ENCODE measurements around the gene OPN1MW3. TPM values are rescaled to one million over a fixed set of nuclear protein-coding genes. Genes with fewer than 3 reads are reported as not detected.
"Not testable (repeated sequence)": the region's sequence is repeated elsewhere in the genome, so short reads cannot be mapped to it uniquely, and the experiment has no call there.

OPN1MW3 gene
- total RNA-seq, 1 donor from 2014 or later: not detected

- not testable (repeated sequence) for H3K4me3 ChIP-seq (ENCODE audit: insufficient read depth, low read depth, low read length); FAIRE-seq; H3K36me3 ChIP-seq (ENCODE audit: insufficient read depth, low read length); H3K4me1 Mint-ChIP-seq (ENCODE audit: low read depth, unreplicated experiment); H2AFZ ChIP-seq (ENCODE audit: low read depth, low read length); H3K36me3 Mint-ChIP-seq (ENCODE audit: low read depth, unreplicated experiment); H3K9ac ChIP-seq (ENCODE audit: low read length); H3K79me2 ChIP-seq (ENCODE audit: insufficient read depth, low read length); H3K9me3 Mint-ChIP-seq (ENCODE audit: unreplicated experiment); H3K9me3 ChIP-seq (ENCODE audit: insufficient read depth, low read depth, low read length); H3K27ac Mint-ChIP-seq (ENCODE audit: unreplicated experiment); H3K4me2 ChIP-seq (ENCODE audit: low read length); DNase-seq (ENCODE audit: low read depth); H3K4me1 ChIP-seq (ENCODE audit: insufficient read depth, low read length); H3K27me3 ChIP-seq (ENCODE audit: insufficient read depth, low read length); H3K4me3 Mint-ChIP-seq (ENCODE audit: unreplicated experiment); H3K27me3 Mint-ChIP-seq (ENCODE audit: low read depth, unreplicated experiment); H4K20me1 ChIP-seq (ENCODE audit: insufficient read depth, low read length); H3K27ac ChIP-seq (ENCODE audit: low read depth, low read length)
Observed at GRCh38 chrX:154226706-154227105, 30.7 kb upstream of the OPN1MW3 start.

DNA sequence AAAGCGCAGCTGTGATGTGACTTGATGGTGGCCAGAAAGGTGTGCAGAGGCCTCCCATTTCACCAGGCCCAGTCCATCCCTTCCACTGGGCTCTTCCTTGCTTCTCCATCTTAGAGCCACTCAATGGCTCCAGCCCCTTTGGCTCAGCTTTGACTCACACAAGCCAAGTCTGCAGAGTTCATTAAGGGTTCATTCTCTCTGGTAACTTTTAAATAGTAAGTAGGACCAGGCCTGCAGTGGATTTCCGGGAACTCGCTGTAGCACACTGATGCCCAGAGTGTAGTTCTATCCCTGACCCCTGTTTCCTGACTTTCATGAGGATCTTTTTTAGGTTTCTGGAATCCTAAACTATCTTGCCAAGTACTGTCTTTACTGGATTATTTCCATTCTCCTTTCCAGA, 25.9 kb upstream of the OPN1MW3 start:
- not testable (repeated sequence) for H3K9ac ChIP-seq (ENCODE audit: low read length); H3K4me2 ChIP-seq (ENCODE audit: low read length); H3K4me3 ChIP-seq (ENCODE audit: insufficient read depth, low read depth, low read length); H3K9me3 Mint-ChIP-seq (ENCODE audit: unreplicated experiment); H3K9me3 ChIP-seq (ENCODE audit: insufficient read depth, low read depth, low read length); H3K4me1 ChIP-seq (ENCODE audit: insufficient read depth, low read length); H3K27me3 ChIP-seq (ENCODE audit: insufficient read depth, low read length); H4K20me1 ChIP-seq (ENCODE audit: insufficient read depth, low read length); H3K79me2 ChIP-seq (ENCODE audit: insufficient read depth, low read length); H3K27ac Mint-ChIP-seq (ENCODE audit: unreplicated experiment); H3K4me1 Mint-ChIP-seq (ENCODE audit: low read depth, unreplicated experiment); H2AFZ ChIP-seq (ENCODE audit: low read depth, low read length); H3K36me3 ChIP-seq (ENCODE audit: insufficient read depth, low read length); H3K4me3 Mint-ChIP-seq (ENCODE audit: unreplicated experiment); H3K36me3 Mint-ChIP-seq (ENCODE audit: low read depth, unreplicated experiment); H3K27me3 Mint-ChIP-seq (ENCODE audit: low read depth, unreplicated experiment); DNase-seq (ENCODE audit: low read depth); FAIRE-seq; H3K27ac ChIP-seq (ENCODE audit: low read depth, low read length)

GRCh38 chrX:154233620-154234019, 23.8 kb upstream of the OPN1MW3 start:
- H3K27me3 ChIP-seq (ENCODE audit: insufficient read depth, low read length); H3K27ac ChIP-seq (ENCODE audit: low read depth, low read length); H3K9me3 ChIP-seq (ENCODE audit: insufficient read depth, low read depth, low read length); H3K4me3 Mint-ChIP-seq (ENCODE audit: unreplicated experiment); H3K27me3 Mint-ChIP-seq (ENCODE audit: low read depth, unreplicated experiment); H3K36me3 Mint-ChIP-seq (ENCODE audit: low read depth, unreplicated experiment); H3K27ac Mint-ChIP-seq (ENCODE audit: unreplicated experiment); H3K4me2 ChIP-seq (ENCODE audit: low read length); H3K79me2 ChIP-seq (ENCODE audit: insufficient read depth, low read length); H4K20me1 ChIP-seq (ENCODE audit: insufficient read depth, low read length); H3K9me3 Mint-ChIP-seq (ENCODE audit: unreplicated experiment); DNase-seq (ENCODE audit: low read depth); H3K4me3 ChIP-seq (ENCODE audit: insufficient read depth, low read depth, low read length); H3K9ac ChIP-seq (ENCODE audit: low read length); FAIRE-seq; H3K4me1 ChIP-seq (ENCODE audit: insufficient read depth, low read length); H3K4me1 Mint-ChIP-seq (ENCODE audit: low read depth, unreplicated experiment); H2AFZ ChIP-seq (ENCODE audit: low read depth, low read length); H3K36me3 ChIP-seq (ENCODE audit: insufficient read depth, low read length): not testable (repeated sequence)

- not testable (repeated sequence) for H3K4me1 ChIP-seq (ENCODE audit: insufficient read depth, low read length); H4K20me1 ChIP-seq (ENCODE audit: insufficient read depth, low read length); H3K27me3 Mint-ChIP-seq (ENCODE audit: low read depth, unreplicated experiment); H3K4me2 ChIP-seq (ENCODE audit: low read length); H3K9ac ChIP-seq (ENCODE audit: low read length); H3K27me3 ChIP-seq (ENCODE audit: insufficient read depth, low read length); H3K9me3 Mint-ChIP-seq (ENCODE audit: unreplicated experiment); H3K9me3 ChIP-seq (ENCODE audit: insufficient read depth, low read depth, low read length); H2AFZ ChIP-seq (ENCODE audit: low read depth, low read length); H3K36me3 ChIP-seq (ENCODE audit: insufficient read depth, low read length); DNase-seq (ENCODE audit: low read depth); H3K4me3 ChIP-seq (ENCODE audit: insufficient read depth, low read depth, low read length); H3K4me3 Mint-ChIP-seq (ENCODE audit: unreplicated experiment); FAIRE-seq; H3K27ac Mint-ChIP-seq (ENCODE audit: unreplicated experiment); H3K79me2 ChIP-seq (ENCODE audit: insufficient read depth, low read length); H3K27ac ChIP-seq (ENCODE audit: low read depth, low read length); H3K4me1 Mint-ChIP-seq (ENCODE audit: low read depth, unreplicated experiment); H3K36me3 Mint-ChIP-seq (ENCODE audit: low read depth, unreplicated experiment)
Observed at GRCh38 chrX:154238939-154239559, 18.3 kb upstream of the OPN1MW3 start.

- not testable (repeated sequence) for H2AFZ ChIP-seq (ENCODE audit: low read depth, low read length); H3K4me3 ChIP-seq (ENCODE audit: insufficient read depth, low read depth, low read length); H3K27ac Mint-ChIP-seq (ENCODE audit: unreplicated experiment); H3K27me3 Mint-ChIP-seq (ENCODE audit: low read depth, unreplicated experiment); H3K36me3 ChIP-seq (ENCODE audit: insufficient read depth, low read length); H3K4me1 ChIP-seq (ENCODE audit: insufficient read depth, low read length); DNase-seq (ENCODE audit: low read depth); H3K9me3 Mint-ChIP-seq (ENCODE audit: unreplicated experiment); H3K4me3 Mint-ChIP-seq (ENCODE audit: unreplicated experiment); H3K27ac ChIP-seq (ENCODE audit: low read depth, low read length); FAIRE-seq; H3K9me3 ChIP-seq (ENCODE audit: insufficient read depth, low read depth, low read length); H3K4me2 ChIP-seq (ENCODE audit: low read length); H3K79me2 ChIP-seq (ENCODE audit: insufficient read depth, low read length); H4K20me1 ChIP-seq (ENCODE audit: insufficient read depth, low read length); H3K36me3 Mint-ChIP-seq (ENCODE audit: low read depth, unreplicated experiment); H3K27me3 ChIP-seq (ENCODE audit: insufficient read depth, low read length); H3K9ac ChIP-seq (ENCODE audit: low read length); H3K4me1 Mint-ChIP-seq (ENCODE audit: low read depth, unreplicated experiment)
Observed at GRCh38 chrX:154239982-154240503, 17.3 kb upstream of the OPN1MW3 start.

- not testable (repeated sequence) for H3K36me3 ChIP-seq (ENCODE audit: insufficient read depth, low read length); H3K27ac ChIP-seq (ENCODE audit: low read depth, low read length); H2AFZ ChIP-seq (ENCODE audit: low read depth, low read length); H3K4me3 Mint-ChIP-seq (ENCODE audit: unreplicated experiment); H4K20me1 ChIP-seq (ENCODE audit: insufficient read depth, low read length); H3K27ac Mint-ChIP-seq (ENCODE audit: unreplicated experiment); H3K4me3 ChIP-seq (ENCODE audit: insufficient read depth, low read depth, low read length); H3K9me3 ChIP-seq (ENCODE audit: insufficient read depth, low read depth, low read length); H3K79me2 ChIP-seq (ENCODE audit: insufficient read depth, low read length); H3K27me3 ChIP-seq (ENCODE audit: insufficient read depth, low read length); H3K9me3 Mint-ChIP-seq (ENCODE audit: unreplicated experiment); H3K4me1 ChIP-seq (ENCODE audit: insufficient read depth, low read length); H3K9ac ChIP-seq (ENCODE audit: low read length); H3K4me2 ChIP-seq (ENCODE audit: low read length); H3K36me3 Mint-ChIP-seq (ENCODE audit: low read depth, unreplicated experiment); H3K27me3 Mint-ChIP-seq (ENCODE audit: low read depth, unreplicated experiment); FAIRE-seq; DNase-seq (ENCODE audit: low read depth); H3K4me1 Mint-ChIP-seq (ENCODE audit: low read depth, unreplicated experiment)
Observed at GRCh38 chrX:154247377-154248045, 9.9 kb upstream of the OPN1MW3 start.
